HepG2 (cell line): ENCODE results near the gene RCHY1. TPM values are rescaled to one million over a fixed set of nuclear protein-coding genes. Genes with fewer than 3 reads are reported as not detected.

Experiments
- ATAC-seq: fragments of 200-7000 bp; cut with Tn5 transposase; 3 replicates; pipeline ENCODE4 v1.9.1; 2020; ENCODE audit warnings: mild to moderate bottlenecking, moderate library complexity
- BruUV-seq: library from RNA; stranded (reverse); fragments of 400-500 nt; replicated peaks from 2 replicates; lab custom pipeline; 2021; lab: Mats Ljungman, UMichigan
- CTCF ChIA-PET: fragments of 300-600 bp; formaldehyde crosslinking; extraction: SDS; loops from one replicate; lab custom pipeline; 2021; ENCODE audit warnings: low total read pairs, inconsistent platforms, low intra/inter-chr PET ratio; lab: Yijun Ruan, JAX
- POLR2A ChIA-PET: fragments of 350-600 bp; sonication (Branson Sonifier 250); formaldehyde crosslinking; loops from one replicate; lab custom pipeline; 2020; ENCODE audit warnings: antibody characterized with exemption, inconsistent platforms; lab: Yijun Ruan, JAX
- DNase-seq: peaks from one replicate; pipeline ENCODE4 v3.0.0-alpha.2; 2015; ENCODE audit warnings: low spot score
- FAIRE-seq: peaks from 3 replicates; lab custom pipeline; 2011; peaks lifted over from hg19 to GRCh38; lab: Jason Lieb, UNC
- H2AFZ ChIP-seq: one replicate; pipeline ENCODE4 v1.6.1; 2011; ENCODE audit warnings: low read length, inconsistent platforms
- H3K27ac ChIP-seq: fragments of 300-600 bp; 3 replicates; pipeline ENCODE4 v1.8.0; 2011; ENCODE audit warnings: mixed run types, mild to moderate bottlenecking, mixed read lengths, low read length, inconsistent platforms; ENCODE audit not compliant: insufficient read depth; ENCODE audit errors: extremely low read length
- H3K27me3 ChIP-seq, 2 experiments: fragments of 200-600 bp in 1 of 2; 2 replicates in 1 of 2; 3 replicates in 1 of 2; pipeline versions ENCODE4 v1.6.0 to v1.8.0; 2011; ENCODE audit warnings: low read length in 2 of 2, mild to moderate bottlenecking in 2 of 2, moderate library complexity in 2 of 2, inconsistent platforms in 1 of 2; ENCODE audit not compliant: insufficient read depth in 2 of 2, control insufficient read depth in 1 of 2
- H3K36me3 ChIP-seq, 2 experiments: fragments of 200-600 bp in 1 of 2; replicated peaks in 1 of 2; 2 replicates in 1 of 2; 3 replicates in 1 of 2; pipeline versions ENCODE4 v1.5.1 to v1.8.0; 2011; ENCODE audit warnings: low read length in 2 of 2, inconsistent platforms in 1 of 2; ENCODE audit not compliant: insufficient read depth in 2 of 2, control insufficient read depth in 1 of 2
- H3K4me1 ChIP-seq: 2 replicates; pipeline ENCODE4 v1.5.1; 2012; ENCODE audit warnings: low read length, inconsistent platforms; ENCODE audit not compliant: insufficient read depth
- H3K4me2 ChIP-seq: 2 replicates; pipeline ENCODE4 v1.6.0; 2011; ENCODE audit warnings: low read depth, low read length, inconsistent platforms
- H3K4me3 ChIP-seq, 3 experiments: fragments of 200-600 bp in 1 of 3; sonication (generic), shearing (Covaris generic) in 1 of 3; replicated peaks in 1 of 3; 2 replicates each; pipeline ENCODE4 v1.5.1; 2011 to 2016; ENCODE audit warnings: low read length in 3 of 3, inconsistent platforms in 2 of 3, low read depth in 2 of 3, mild to moderate bottlenecking in 2 of 3, control low read depth in 1 of 3, mixed read lengths in 1 of 3; ENCODE audit not compliant: insufficient read depth in 1 of 3
- H3K79me2 ChIP-seq: one replicate; pipeline ENCODE4 v1.6.1; 2011; ENCODE audit warnings: low read length, inconsistent platforms; ENCODE audit not compliant: insufficient read depth
- H3K9ac ChIP-seq: 2 replicates; pipeline ENCODE4 v1.6.0; 2011; ENCODE audit warnings: mild to moderate bottlenecking, low read depth, low read length, inconsistent platforms; ENCODE audit not compliant: insufficient read depth
- H3K9me3 ChIP-seq: 2 replicates; pipeline ENCODE4 v1.5.1; 2012; ENCODE audit warnings: mild to moderate bottlenecking, low read length
- H4K20me1 ChIP-seq: 2 replicates; pipeline ENCODE4 v1.6.0; 2011; ENCODE audit warnings: inconsistent platforms, mild to moderate bottlenecking, low read length, moderate library complexity; ENCODE audit not compliant: insufficient read depth
- MAFF ChIP-seq: IDR thresholded peaks from 2 replicates; pipeline ENCODE4 v1.6.1; 2011; ENCODE audit warnings: low read depth, low read length, improper control_type of control experiment
- MAFK ChIP-seq, 2 experiments: IDR thresholded peaks in 1 of 2; conservative IDR thresholded peaks in 1 of 2; 2 replicates each; pipeline ENCODE4 v1.6.1; 2011; ENCODE audit warnings: improper control_type of control experiment in 2 of 2, low read length in 2 of 2
- MTF2 ChIP-seq: sonication (generic); formaldehyde crosslinking; IDR thresholded peaks from 2 replicates; pipeline ENCODE4 v1.5.0; 2020; ENCODE audit warnings: missing genetic modification reagents, borderline replicate concordance
- WGBS: methylation state at CpG from one replicate; pipeline ENCODE4 v1.1.6; 2017; ENCODE audit warnings: low lambda C conversion rate; 5-methylcytosine and 5-hydroxymethylcytosine counted together
- in situ Hi-C: cut with HindIII; loops from 2 replicates; pipeline ENCODE4 v1.10.0; 2017; ENCODE audit warnings: low pct_unique_long_range_greater_than_20kb; ENCODE audit not compliant: extremely low pct_ligation_motif_present
- intact Hi-C: fragments of 100-400 bp; cut with micrococcal nuclease; formaldehyde crosslinking; loops from one replicate; pipeline ENCODE4 v1.10.0; 2022; ENCODE audit not compliant: unreplicated experiment
- polyA plus RNA-seq, 8 experiments: library from polyadenylated mRNA; depleted of rRNA in 3 of 8; stranded (reverse) in 7 of 8; unstranded in 1 of 8; fragments of >200 nt; fragmentation: Illumina TruSeq in 4 of 8; extraction: Trizol in 4 of 8; gene quantifications; 2 replicates each; pipeline versions ENCODE4 v1.2.1 to v1.2.3, GENCODE V29; 2011 to 2016; ENCODE audit warnings: low read depth in 4 of 8, missing spikeins in 1 of 8, mixed read lengths in 1 of 8; ENCODE audit not compliant: insufficient read depth in 1 of 8
- total RNA-seq, 5 experiments: library from RNA; depleted of rRNA; stranded (reverse); fragments of >200 nt; fragmentation: Illumina TruSeq; extraction: Trizol; gene quantifications; 2 replicates each; pipeline ENCODE4 v1.2.3, GENCODE V29; 2016; ENCODE audit warnings: low read depth in 1 of 5
- TF ChIP-seq, protein P1 (sequence below): sonication (generic); formaldehyde crosslinking; conservative IDR thresholded peaks from 2 replicates; pipeline ENCODE4 v1.8.0; 2022; ENCODE audit warnings: low read depth, missing genetic modification reagents
- TF ChIP-seq, protein P2 (sequence below): sonication (generic); formaldehyde crosslinking; IDR thresholded peaks from 2 replicates; pipeline ENCODE4 v1.5.0; 2020; ENCODE audit warnings: missing genetic modification reagents

Gene RCHY1
- total and polyA plus RNA-seq, 2 of the 13 experiments (the other 11 are each of a cell fraction or from before 2014, with no cell fraction given) = 19.9 to 30.5 TPM

DNA sequence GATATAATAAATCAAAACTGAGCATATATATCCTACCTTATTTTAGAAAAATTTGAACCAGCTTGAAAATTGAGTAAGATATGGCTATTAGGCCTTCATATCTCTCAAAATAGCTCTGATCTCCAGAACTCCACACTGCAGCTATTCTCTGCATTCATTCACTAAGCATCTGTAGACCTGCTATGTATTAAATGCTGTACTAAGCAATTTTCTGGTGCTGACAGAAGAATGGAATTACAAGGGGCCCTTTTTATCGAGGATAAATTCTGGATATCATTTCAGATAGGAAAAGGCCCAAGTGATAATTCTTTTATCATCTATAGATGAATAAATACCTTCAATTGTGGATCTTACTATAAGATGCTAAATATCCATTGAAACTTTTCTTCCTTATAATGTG, 1.9 kb upstream of the RCHY1 start:
- H3K27me3 ChIP-seq = no peaks in the 10 kb centered on the region; a peak in 1 of 5 replicates
- H3K4me3 ChIP-seq = no peak overlapping the region
- TF ChIP-seq MAFF = peak; percentile 77
- TF ChIP-seq, protein P1, sequence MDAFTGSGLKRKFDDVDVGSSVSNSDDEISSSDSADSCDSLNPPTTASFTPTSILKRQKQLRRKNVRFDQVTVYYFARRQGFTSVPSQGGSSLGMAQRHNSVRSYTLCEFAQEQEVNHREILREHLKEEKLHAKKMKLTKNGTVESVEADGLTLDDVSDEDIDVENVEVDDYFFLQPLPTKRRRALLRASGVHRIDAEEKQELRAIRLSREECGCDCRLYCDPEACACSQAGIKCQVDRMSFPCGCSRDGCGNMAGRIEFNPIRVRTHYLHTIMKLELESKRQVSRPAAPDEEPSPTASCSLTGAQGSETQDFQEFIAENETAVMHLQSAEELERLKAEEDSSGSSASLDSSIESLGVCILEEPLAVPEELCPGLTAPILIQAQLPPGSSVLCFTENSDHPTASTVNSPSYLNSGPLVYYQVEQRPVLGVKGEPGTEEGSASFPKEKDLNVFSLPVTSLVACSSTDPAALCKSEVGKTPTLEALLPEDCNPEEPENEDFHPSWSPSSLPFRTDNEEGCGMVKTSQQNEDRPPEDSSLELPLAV (CRISPR knock-in tag) = no peak
- TF ChIP-seq MAFK (conservative IDR thresholded peaks at IDR 0.05 in 1 of 2, IDR thresholded peaks at IDR 0.05 in 1 of 2; ENCODE audit: low read length in 2 of 2) = peak; percentile 70 to 88
- peaks cover 37% of the 10 kb centered on the region for H3K79me2 ChIP-seq
- POLR2A ChIA-PET = no interaction called here
- WGBS = 100% methylated on average over 1 of the region's 1 CpG
- no peak overlapping the region for H2AFZ ChIP-seq
- in situ Hi-C loops = no loop called here
- ATAC-seq (no peak), DNase-seq (no peak), FAIRE-seq (no peak)
- no peak overlapping the region for H3K4me2 ChIP-seq
- no peak overlapping the region for H3K9ac ChIP-seq
- CTCF ChIA-PET = no interaction called here
- no TSS peak for BruUV-seq
- intact Hi-C loops = no loop called here
- peaks cover 2 to 16% of the 10 kb centered on the region in 2 experiments for H3K36me3 ChIP-seq
- no peaks in the 10 kb centered on the region for H4K20me1 ChIP-seq
- no peaks in the 10 kb centered on the region for H3K9me3 ChIP-seq
- H3K27ac ChIP-seq = no peak overlapping the region
- peaks cover 36% of the 10 kb centered on the region for H3K4me1 ChIP-seq

DNA sequence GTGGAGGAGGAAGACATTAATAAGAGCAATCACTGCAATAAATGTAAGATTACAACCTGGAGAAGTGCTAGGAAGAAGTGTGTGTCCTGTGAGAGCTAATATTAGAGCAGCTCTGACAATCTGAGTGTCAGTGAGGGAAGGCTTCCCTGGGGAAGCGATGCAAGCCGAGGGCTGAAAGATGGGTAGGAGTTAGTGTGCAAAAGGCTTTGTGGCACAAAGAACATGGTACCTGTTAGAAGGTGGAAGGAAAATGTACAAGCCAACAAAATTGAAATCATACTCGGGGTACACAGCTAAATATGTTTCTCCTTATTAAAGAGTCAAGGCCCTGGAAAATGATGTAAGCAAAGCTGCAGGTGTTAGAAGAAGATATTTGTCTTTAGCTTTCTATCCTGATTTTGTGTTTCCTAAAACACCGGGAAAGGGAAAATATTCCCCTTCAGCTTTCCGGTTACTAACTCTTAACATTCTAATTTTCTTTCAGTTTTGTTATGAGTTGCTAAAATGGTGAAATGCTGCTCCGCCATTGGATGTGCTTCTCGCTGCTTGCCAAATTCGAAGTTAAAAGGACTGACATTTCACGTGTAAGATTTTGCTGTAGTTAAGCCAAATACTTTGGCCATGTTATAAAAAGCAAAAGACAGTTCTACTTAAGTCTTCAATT, 878 bp upstream of the RCHY1 start:
- in situ Hi-C loops = no loop called here
- DNase-seq (no peak), FAIRE-seq (no peak), ATAC-seq (peak; percentile 8)
- TF ChIP-seq, protein P2, sequence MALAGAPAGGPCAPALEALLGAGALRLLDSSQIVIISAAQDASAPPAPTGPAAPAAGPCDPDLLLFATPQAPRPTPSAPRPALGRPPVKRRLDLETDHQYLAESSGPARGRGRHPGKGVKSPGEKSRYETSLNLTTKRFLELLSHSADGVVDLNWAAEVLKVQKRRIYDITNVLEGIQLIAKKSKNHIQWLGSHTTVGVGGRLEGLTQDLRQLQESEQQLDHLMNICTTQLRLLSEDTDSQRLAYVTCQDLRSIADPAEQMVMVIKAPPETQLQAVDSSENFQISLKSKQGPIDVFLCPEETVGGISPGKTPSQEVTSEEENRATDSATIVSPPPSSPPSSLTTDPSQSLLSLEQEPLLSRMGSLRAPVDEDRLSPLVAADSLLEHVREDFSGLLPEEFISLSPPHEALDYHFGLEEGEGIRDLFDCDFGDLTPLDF (CRISPR knock-in tag) = peak; percentile 7; the same call in 1 of the 2 replicates
- TF ChIP-seq MTF2 (CRISPR knock-in tag) = no peak
- no TSS peak for BruUV-seq
- intact Hi-C loops = no loop called here
- no peaks in the 10 kb centered on the region for H3K9me3 ChIP-seq
- 24% methylated on average over 9 of the region's 9 CpGs for WGBS
- H3K4me2 ChIP-seq = peak overlapping the region; percentile 85
- H3K27me3 ChIP-seq = no peaks in the 10 kb centered on the region; a peak in 1 of 5 replicates
- H3K4me1 ChIP-seq = peaks cover 42% of the 10 kb centered on the region
- ChIA-PET CTCF (no interaction called here), POLR2A (interaction anchor here (0.8 to 2.8 kb wide), 9 partner anchors 9 to 210 kb away, joined by 3 to 19 read pairs (median 4); partner anchors contain the start of gene USO1)
- H3K36me3 ChIP-seq = peaks cover 2 to 16% of the 10 kb centered on the region in 2 experiments
- H3K4me3 ChIP-seq = peak overlapping the region; percentile 81 to 98 (median 89)
- peak overlapping the region; percentile 72 for H2AFZ ChIP-seq
- peak overlapping the region; percentile 77 for H3K27ac ChIP-seq
- H3K9ac ChIP-seq = peak overlapping the region; percentile 88
- peaks cover 47% of the 10 kb centered on the region for H3K79me2 ChIP-seq
- no peaks in the 10 kb centered on the region for H4K20me1 ChIP-seq
